ENCODE measurements around the gene TWSG1. TPM values are rescaled to one million over a fixed set of nuclear protein-coding genes. Genes with fewer than 3 reads are reported as not detected.

The TWSG1 gene
- total and polyA plus RNA-seq, 2 donors (not counting 3 experiments of a cell fraction or from before 2014, with no cell fraction given) = 52.4 to 57.4 TPM

DNA sequence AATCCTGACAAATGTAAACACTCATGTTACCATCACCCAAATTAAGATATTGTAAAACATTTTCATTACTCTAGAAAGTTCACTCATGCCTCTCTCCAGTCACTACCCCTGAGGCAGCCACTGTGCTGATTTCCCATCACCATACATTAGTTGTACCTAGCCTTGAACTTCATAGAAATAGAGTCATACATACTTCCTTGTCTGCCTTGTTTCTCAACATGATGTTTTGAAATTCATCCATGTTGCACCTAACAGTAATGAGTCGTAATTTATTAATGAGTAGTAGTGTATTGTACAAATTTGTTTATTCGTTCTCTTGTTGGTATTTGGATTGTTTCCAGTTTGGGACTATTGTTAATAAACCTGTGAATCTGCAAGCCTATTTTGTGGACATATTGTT lies 49.0 kb upstream of the TWSG1 start:
- no peak for FAIRE-seq
- Histone ChIP-seq H4K20me1 (replicated peaks; ENCODE audit: control insufficient read depth, extremely low read depth, insufficient read depth, low read length) (no peaks in the 10 kb centered on the region), H3K9me1 (replicated peaks; ENCODE audit: control insufficient read depth, extremely low read depth, insufficient read depth, low read length) (no peaks in the 10 kb centered on the region), H3K27me3 (ENCODE audit: control insufficient read depth in 2 of 2, insufficient read depth in 2 of 2, low read length in 2 of 2) (no peaks in the 10 kb centered on the region), H3K9me3 (replicated peaks; ENCODE audit: control insufficient read depth, insufficient read depth, low read length) (no peaks in the 10 kb centered on the region), H3K36me3 (ENCODE audit: control insufficient read depth in 2 of 2, extremely low read depth in 1 of 2, insufficient read depth in 2 of 2, low read length in 2 of 2) (no peaks in the 10 kb centered on the region), H3K4me1 (ENCODE audit: control insufficient read depth, extremely low read depth, insufficient read depth, low read length) (no peaks in the 10 kb centered on the region), H3K4me3 (replicated peaks in 1 of 3; ENCODE audit: insufficient read depth in 1 of 3, low read depth in 1 of 3, low read length in 3 of 3) (no peak overlapping the region), H3K4me2 (ENCODE audit: insufficient read depth, low read length) (no peak overlapping the region), H3K79me2 (ENCODE audit: control insufficient read depth, insufficient read depth, low read length) (no peaks in the 10 kb centered on the region), H2AFZ (ENCODE audit: low read depth, low read length) (no peak overlapping the region), H3K27ac (ENCODE audit: insufficient read depth, low read depth, low read length) (no peak overlapping the region), H3K9ac (replicated peaks; ENCODE audit: extremely low read depth, insufficient read depth, low read length) (no peak overlapping the region)
- POLR2A ChIA-PET = no interaction called here
- BruUV-seq (replicated peaks) = no TSS peak
- dilution Hi-C loops (cut with MboI; ENCODE audit: extremely low pct_ligation_motif_present, low sequenced_read_pairs) (no loop called here), intact Hi-C loops (cut with micrococcal nuclease) (loop anchor here (10.0 kb wide), 1 partner anchor 229 kb away; no protein-coding TSS in a partner anchor)
- no peak for TF ChIP-seq POLR2AphosphoS5 (IDR thresholded peaks at IDR 0.05; ENCODE audit: insufficient read depth, low read depth, low read length)
- TF ChIP-seq GATA2 (IDR thresholded peaks at IDR 0.05; ENCODE audit: insufficient read depth, insufficient read length, low read depth, low read length) = no peak
- no peak for TF ChIP-seq MYC (IDR thresholded peaks at IDR 0.05; ENCODE audit: low read depth, low read length)
- TF ChIP-seq, protein P1, sequence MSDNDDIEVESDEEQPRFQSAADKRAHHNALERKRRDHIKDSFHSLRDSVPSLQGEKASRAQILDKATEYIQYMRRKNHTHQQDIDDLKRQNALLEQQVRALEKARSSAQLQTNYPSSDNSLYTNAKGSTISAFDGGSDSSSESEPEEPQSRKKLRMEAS (IDR thresholded peaks at IDR 0.05; ENCODE audit: insufficient read depth, insufficient read length) = no peak
- no peak for TF ChIP-seq EZH2 (IDR thresholded peaks at IDR 0.05; ENCODE audit: borderline replicate concordance, low read depth, low read length, severe bottlenecking)
- TF ChIP-seq, protein P2, sequence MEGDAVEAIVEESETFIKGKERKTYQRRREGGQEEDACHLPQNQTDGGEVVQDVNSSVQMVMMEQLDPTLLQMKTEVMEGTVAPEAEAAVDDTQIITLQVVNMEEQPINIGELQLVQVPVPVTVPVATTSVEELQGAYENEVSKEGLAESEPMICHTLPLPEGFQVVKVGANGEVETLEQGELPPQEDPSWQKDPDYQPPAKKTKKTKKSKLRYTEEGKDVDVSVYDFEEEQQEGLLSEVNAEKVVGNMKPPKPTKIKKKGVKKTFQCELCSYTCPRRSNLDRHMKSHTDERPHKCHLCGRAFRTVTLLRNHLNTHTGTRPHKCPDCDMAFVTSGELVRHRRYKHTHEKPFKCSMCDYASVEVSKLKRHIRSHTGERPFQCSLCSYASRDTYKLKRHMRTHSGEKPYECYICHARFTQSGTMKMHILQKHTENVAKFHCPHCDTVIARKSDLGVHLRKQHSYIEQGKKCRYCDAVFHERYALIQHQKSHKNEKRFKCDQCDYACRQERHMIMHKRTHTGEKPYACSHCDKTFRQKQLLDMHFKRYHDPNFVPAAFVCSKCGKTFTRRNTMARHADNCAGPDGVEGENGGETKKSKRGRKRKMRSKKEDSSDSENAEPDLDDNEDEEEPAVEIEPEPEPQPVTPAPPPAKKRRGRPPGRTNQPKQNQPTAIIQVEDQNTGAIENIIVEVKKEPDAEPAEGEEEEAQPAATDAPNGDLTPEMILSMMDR (IDR thresholded peaks at IDR 0.05; ENCODE audit: extremely low read depth in 1 of 2, insufficient read depth in 1 of 2, low read depth in 1 of 2, low read length in 2 of 2) = no peak
- no peak for TF ChIP-seq FOS (IDR thresholded peaks at IDR 0.05; ENCODE audit: borderline replicate concordance, insufficient read depth, low read length)
- no peak for TF ChIP-seq JUN (IDR thresholded peaks at IDR 0.05; ENCODE audit: borderline replicate concordance, insufficient read depth, insufficient read length, low read depth)
- TF ChIP-seq POLR2A (IDR thresholded peaks at IDR 0.05; ENCODE audit: low read depth, low read length) = no peak
- no peak for DNase-seq (ENCODE audit: low read depth, low spot score)
- CTCF ChIA-PET = no interaction called here
